K562 (cell line): Measurements from ENCODE around the gene ITPR1. TPM values are rescaled to one million over a fixed set of nuclear protein-coding genes. Genes with fewer than 3 reads are reported as not detected.

Experiments
- BRD4 ChIP-seq: fragments of 200-600 bp; sonication (generic); IDR thresholded peaks from 2 replicates; pipeline ENCODE4 v1.6.1; 2017; ENCODE audit warnings: inconsistent platforms
- CREB1 ChIP-seq, 2 experiments: sonication (generic) in 1 of 2; formaldehyde crosslinking in 1 of 2; IDR thresholded peaks; 2 replicates each; pipeline versions ENCODE4 v1.6.1 to v1.8.0; 2012 to 2022; ENCODE audit warnings: inconsistent platforms in 1 of 2, mild to moderate bottlenecking in 1 of 2, missing genetic modification reagents in 1 of 2, moderate library complexity in 1 of 2
- FUS ChIP-seq: fragments of 200-400 bp; formaldehyde crosslinking; optimal IDR thresholded peaks from 2 replicates; pipeline ENCODE3; 2017; ENCODE audit warnings: low read depth, low read length
- PHF8 ChIP-seq: fragments of 200-600 bp; sonication (generic); IDR thresholded peaks from 2 replicates; pipeline ENCODE4 v1.6.1; 2012; ENCODE audit warnings: mixed run types, mild to moderate bottlenecking, inconsistent platforms, low read length, moderate library complexity, borderline replicate concordance
- RBBP5 ChIP-seq: fragments of 200-600 bp; sonication (generic); IDR thresholded peaks from 2 replicates; pipeline ENCODE4 v1.6.1; 2012; ENCODE audit warnings: borderline replicate concordance, mild to moderate bottlenecking, low read length, control low read depth, inconsistent platforms; ENCODE audit not compliant: insufficient read depth, poor library complexity, severe bottlenecking
- ZBTB5 ChIP-seq: fragments of 450-650 bp; IDR thresholded peaks from 2 replicates; pipeline ENCODE4 v1.6.1; 2017; ENCODE audit warnings: antibody characterized with exemption
- ZNF431 ChIP-seq: sonication (generic); formaldehyde crosslinking; IDR thresholded peaks from 2 replicates; pipeline ENCODE4 v1.8.0; 2022; ENCODE audit warnings: mild to moderate bottlenecking, missing genetic modification reagents
- polyA plus RNA-seq, 8 experiments: library from polyadenylated mRNA; depleted of rRNA in 4 of 8; stranded (reverse) in 5 of 8; unstranded in 3 of 8; fragments of >200 nt; fragmentation: Nextera tagmentation in 2 of 8; fragmentation: Illumina TruSeq in 1 of 8; extraction: Ambion mirVana in 2 of 8; extraction: Trizol in 1 of 8; gene quantifications; 2 replicates each; pipeline versions ENCODE4 v1.2.1 to v1.2.3, GENCODE V29; 2011 to 2014; ENCODE audit warnings: inconsistent platforms in 1 of 8, missing spikeins in 1 of 8
- total RNA-seq, 7 experiments: library from RNA; depleted of rRNA in 6 of 7; stranded (reverse); fragments of >200 nt in 6 of 7; fragmentation: Illumina TruSeq in 2 of 7; extraction: Trizol in 2 of 7; gene quantifications; 2 replicates each; pipeline versions ENCODE4 v1.2.1 to v1.2.3, GENCODE V29; 2011 to 2021; ENCODE audit warnings: low replicate concordance in 1 of 7
- TF ChIP-seq, protein P1 (sequence below): fragments of 450-650 bp; IDR thresholded peaks from 2 replicates; pipeline ENCODE4 v1.7.0; 2016; ENCODE audit warnings: borderline replicate concordance

The ITPR1 gene
- total and polyA plus RNA-seq, 9 of the 15 experiments (the other 6 are each of a cell fraction or from before 2014, with no cell fraction given), result 22.4 to 40.0 (median 27.4) TPM

GRCh38 chr3:4794798-4795197, 301.6 kb downstream of the ITPR1 start (continued):
- TF ChIP-seq ZBTB5 (no peak), ZNF431 (CRISPR knock-in tag) (no peak), RBBP5 (no peak), FUS (no peak), BRD4 (no peak), CREB1 (IDR thresholded peaks at IDR 0.05) (no peak), CREB1 (CRISPR knock-in tag; IDR thresholded peaks at IDR 0.05) (no peak), PHF8 (no peak)
- TF ChIP-seq, protein P1, sequence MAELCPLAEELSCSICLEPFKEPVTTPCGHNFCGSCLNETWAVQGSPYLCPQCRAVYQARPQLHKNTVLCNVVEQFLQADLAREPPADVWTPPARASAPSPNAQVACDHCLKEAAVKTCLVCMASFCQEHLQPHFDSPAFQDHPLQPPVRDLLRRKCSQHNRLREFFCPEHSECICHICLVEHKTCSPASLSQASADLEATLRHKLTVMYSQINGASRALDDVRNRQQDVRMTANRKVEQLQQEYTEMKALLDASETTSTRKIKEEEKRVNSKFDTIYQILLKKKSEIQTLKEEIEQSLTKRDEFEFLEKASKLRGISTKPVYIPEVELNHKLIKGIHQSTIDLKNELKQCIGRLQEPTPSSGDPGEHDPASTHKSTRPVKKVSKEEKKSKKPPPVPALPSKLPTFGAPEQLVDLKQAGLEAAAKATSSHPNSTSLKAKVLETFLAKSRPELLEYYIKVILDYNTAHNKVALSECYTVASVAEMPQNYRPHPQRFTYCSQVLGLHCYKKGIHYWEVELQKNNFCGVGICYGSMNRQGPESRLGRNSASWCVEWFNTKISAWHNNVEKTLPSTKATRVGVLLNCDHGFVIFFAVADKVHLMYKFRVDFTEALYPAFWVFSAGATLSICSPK, result no peak
